GM12865 (cell line): ENCODE results near the gene CCDC183.
"Not testable (repeated sequence)": the region's sequence is repeated elsewhere in the genome, so short reads cannot be mapped to it uniquely, and the experiment has no call there.

ENCODE experiments used
- DNase-seq: peaks from one replicate; pipeline ENCODE4 v3.0.0; 2010; ENCODE audit warnings: low read depth
- H3K4me3 ChIP-seq: 2 replicates; pipeline ENCODE4 v1.5.1; 2011; ENCODE audit warnings: mild to moderate bottlenecking, low read depth, low read length, control low read depth
- CTCF ChIP-seq: IDR thresholded peaks from 2 replicates; pipeline ENCODE4 v1.5.1; 2011; ENCODE audit warnings: low read length, control low read depth, low read depth, inconsistent platforms; ENCODE audit not compliant: insufficient read depth; ENCODE audit errors: missing control alignments

Gene CCDC183

GRCh38 chr9:136756836-136757235 is 39.3 kb upstream of the CCDC183 start:
- no peak overlapping the region for H3K4me3 ChIP-seq
- no peak for DNase-seq
- TF ChIP-seq CTCF, result no peak

- no peak for TF ChIP-seq CTCF
- H3K4me3 ChIP-seq, result no peak overlapping the region
- no peak for DNase-seq
Measured at GRCh38 chr9:136757328-136757727, 38.8 kb upstream of the CCDC183 start.

GRCh38 chr9:136757751-136758140 is 38.4 kb upstream of the CCDC183 start:
- TF ChIP-seq CTCF, result no peak
- no peak overlapping the region for H3K4me3 ChIP-seq
- DNase-seq, result no peak

- no peak overlapping the region for H3K4me3 ChIP-seq
- no peak for TF ChIP-seq CTCF
- DNase-seq, result no peak
Measured at GRCh38 chr9:136759001-136759400, 37.1 kb upstream of the CCDC183 start.

GRCh38 chr9:136759436-136760325 is 36.5 kb upstream of the CCDC183 start:
- no peak for DNase-seq
- no peak overlapping the region for H3K4me3 ChIP-seq

GRCh38 chr9:136760424-136760823 is 35.7 kb upstream of the CCDC183 start:
- no peak for TF ChIP-seq CTCF
- DNase-seq, result no peak
- H3K4me3 ChIP-seq, result no peak overlapping the region

More at GRCh38 chr9:136759436-136760325, 36.5 kb upstream of the CCDC183 start:
- TF ChIP-seq CTCF, result no peak

- not testable (repeated sequence) for H3K4me3 ChIP-seq
- peak; percentile 59 for TF ChIP-seq CTCF
- DNase-seq, result peak; percentile 58
Measured at GRCh38 chr9:136760834-136761544, 35.1 kb upstream of the CCDC183 start.
